Omental fat pad (tissue), 4 donors: ENCODE data around the gene TPSG1. TPM values are rescaled to one million over a fixed set of nuclear protein-coding genes. Genes with fewer than 3 reads are reported as not detected.

Experiments
- ATAC-seq: fragments of 150-250 bp; one replicate; pipeline ENCODE4 v1.9.1; 2016; ENCODE audit warnings: mild to moderate bottlenecking, moderate library complexity; ENCODE audit not compliant: low FRiP score
- DNase-seq: peaks from one replicate; pipeline ENCODE4 v3.0.0-alpha.2; 2019; ENCODE audit warnings: low spot score
- CTCF ChIP-seq, 3 donors: fragments of 450-650 bp; IDR thresholded peaks; one replicate each; pipeline ENCODE4 v1.5.1; 2016 to 2017; ENCODE audit warnings: antibody characterized with exemption in 3 of 3, mild to moderate bottlenecking in 3 of 3, moderate library complexity in 2 of 3
- total RNA-seq, 4 donors: library from RNA; depleted of rRNA; stranded (reverse); fragments of >200 nt; gene quantifications; one replicate each; pipeline ENCODE4 v1.1.0, GENCODE V29; 2016

Gene TPSG1
- total RNA-seq, 4 donors from 2014 or later, result 1.3 TPM; not detected in 3

DNA sequence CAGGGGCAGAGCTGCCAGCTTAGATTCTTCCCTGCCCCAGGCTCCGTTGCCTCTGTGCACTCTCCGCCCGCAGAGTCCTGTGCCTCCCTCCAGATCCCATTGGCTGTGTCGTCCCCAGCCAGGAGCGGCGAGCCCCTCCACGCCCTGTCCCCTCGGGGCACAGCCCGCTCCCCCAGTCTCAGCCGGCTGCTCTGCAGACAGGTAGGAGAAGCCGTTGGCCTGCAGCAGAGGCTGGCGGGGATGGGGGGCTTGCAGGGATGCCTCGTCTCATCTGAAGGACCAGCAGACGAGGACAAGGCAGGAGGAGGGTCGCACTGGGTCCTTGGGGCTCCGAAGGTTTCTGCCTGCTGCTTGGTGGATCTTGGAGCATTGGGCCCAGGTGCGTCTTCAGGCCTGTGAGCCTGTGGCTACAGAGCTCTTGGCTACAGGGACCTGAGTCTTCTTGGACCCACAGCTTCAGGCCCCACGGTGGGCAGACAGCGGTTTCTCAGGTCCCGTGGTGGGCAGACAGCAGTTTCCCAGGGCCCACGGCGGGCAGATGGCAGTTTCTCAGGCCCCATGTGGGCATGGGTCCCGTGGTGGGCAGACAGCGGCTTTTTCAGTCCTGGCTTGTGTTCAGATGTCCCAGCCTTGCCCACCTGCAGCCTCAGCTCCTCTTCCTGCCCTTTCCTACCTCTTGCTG, 6.0 kb downstream of the TPSG1 start:
- ATAC-seq (no peak), DNase-seq (no peak)
- TF ChIP-seq CTCF (IDR thresholded peaks at IDR 0.05), result no peak

DNA sequence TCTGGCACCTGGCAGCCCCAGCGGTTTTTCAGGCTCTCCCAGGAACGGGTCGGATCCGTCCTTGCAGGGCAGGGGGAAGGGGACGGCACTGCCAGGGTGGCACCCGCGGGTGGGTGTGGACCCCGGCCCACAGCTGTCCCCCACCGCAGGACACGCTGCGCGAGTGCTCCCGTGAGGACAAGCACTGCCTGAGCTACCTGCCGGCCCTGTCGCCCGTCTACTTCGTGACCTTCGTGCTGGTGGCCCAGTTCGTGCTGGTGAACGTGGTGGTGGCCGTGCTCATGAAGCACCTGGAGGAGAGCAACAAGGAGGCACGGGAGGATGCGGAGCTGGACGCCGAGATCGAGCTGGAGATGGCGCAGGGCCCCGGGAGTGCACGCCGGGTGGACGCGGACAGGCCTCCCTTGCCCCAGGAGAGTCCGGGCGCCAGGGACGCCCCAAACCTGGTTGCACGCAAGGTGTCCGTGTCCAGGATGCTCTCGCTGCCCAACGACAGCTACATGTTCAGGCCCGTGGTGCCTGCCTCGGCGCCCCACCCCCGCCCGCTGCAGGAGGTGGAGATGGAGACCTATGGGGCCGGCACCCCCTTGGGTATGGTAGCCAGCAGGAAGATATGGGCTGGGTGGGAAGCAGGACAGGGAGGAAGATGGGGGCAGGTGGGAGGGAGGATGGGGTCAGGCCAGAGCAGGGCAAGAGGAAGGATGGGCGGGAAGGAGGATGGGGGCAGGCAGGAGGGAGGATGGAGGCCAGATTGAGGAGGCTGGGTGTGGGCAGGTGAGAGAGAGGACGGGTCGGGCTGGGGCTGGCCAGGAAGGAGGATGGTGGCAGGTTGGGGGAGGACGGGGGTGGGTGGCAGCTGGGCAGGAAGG, 6.8 kb downstream of the TPSG1 start:
- ATAC-seq (no peak), DNase-seq (no peak)
- no peak for TF ChIP-seq CTCF (IDR thresholded peaks at IDR 0.05)

DNA sequence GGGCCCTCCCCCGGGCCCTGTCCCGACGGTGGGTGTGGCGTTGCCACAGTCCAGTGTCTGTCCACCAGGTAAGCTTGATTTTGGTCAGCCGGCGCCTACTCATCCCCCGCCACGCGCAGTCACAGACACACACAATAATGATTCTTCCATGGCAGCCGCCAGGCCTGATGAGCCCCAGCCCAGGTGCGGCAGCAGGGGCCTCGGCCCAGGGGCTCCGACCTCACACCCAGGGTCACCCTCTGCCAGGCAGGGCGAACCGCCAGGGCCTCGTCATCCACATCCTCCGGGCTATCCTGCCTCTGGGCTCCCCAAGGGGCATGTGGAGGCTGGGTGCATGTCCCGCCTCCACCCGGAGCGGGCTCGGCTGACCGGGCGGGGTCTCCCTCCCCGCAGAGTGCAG, 7.5 kb downstream of the TPSG1 start:
- no peak for TF ChIP-seq CTCF (IDR thresholded peaks at IDR 0.05)
- DNase-seq, result no peak
- ATAC-seq, result no peak

DNA sequence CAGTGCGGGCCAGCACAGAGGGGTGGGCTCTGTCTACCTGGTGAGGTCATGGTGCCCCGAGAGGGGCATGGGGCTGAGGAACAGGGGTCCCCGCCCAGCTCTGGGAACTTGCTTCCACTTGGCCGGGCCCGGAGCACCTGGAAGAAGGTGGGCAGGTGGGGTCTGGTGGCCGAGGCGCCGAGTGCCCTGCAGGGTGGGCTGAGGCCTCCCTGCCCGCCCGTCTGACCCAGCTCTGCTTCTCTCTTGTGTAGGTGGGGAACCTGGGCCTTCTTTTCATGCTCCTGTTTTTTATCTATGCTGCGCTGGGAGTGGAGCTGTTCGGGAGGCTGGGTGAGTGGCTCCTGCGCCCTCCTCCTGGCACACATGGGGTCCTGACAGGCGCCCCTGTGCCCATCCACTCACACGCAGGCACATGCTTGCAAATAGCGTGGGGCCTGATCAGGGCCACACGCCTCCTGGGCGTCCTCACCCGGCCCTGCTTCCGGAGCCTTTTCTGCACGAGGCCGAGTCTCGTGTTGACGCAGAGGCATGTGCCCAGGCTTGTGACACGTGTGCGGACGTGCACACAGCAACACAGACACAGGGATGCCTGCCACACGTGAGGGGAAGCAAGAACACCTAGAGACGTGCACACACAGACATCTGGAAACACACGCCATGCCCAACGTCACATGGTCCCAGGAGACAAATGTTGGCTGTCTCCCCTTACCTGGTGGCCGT, 8.2 kb downstream of the TPSG1 start:
- ATAC-seq (no peak), DNase-seq (no peak)
- no peak for TF ChIP-seq CTCF (IDR thresholded peaks at IDR 0.05)

- DNase-seq (no peak), ATAC-seq (no peak)
- no peak for TF ChIP-seq CTCF (IDR thresholded peaks at IDR 0.05)
Observed at GRCh38 chr16:1216296-1216619, 8.8 kb downstream of the TPSG1 start.

- ATAC-seq (no peak), DNase-seq (no peak)
- no peak for TF ChIP-seq CTCF (IDR thresholded peaks at IDR 0.05)
Observed at GRCh38 chr16:1215574-1216295, 9.3 kb downstream of the TPSG1 start.
